GM19351 (cell line): Measurements from ENCODE around the gene IGSF3.
A peak's percentile ranks its signal among the peaks of the same experiment; 100 is the strongest.

ENCODE experiments used
- ATAC-seq: cut with Tn5 transposase; IDR thresholded peaks from one replicate; pipeline ENCODE4 v1.9.1; 2021; ENCODE audit warnings: mild to moderate bottlenecking, moderate library complexity; ENCODE audit not compliant: unreplicated experiment

Gene IGSF3

DNA sequence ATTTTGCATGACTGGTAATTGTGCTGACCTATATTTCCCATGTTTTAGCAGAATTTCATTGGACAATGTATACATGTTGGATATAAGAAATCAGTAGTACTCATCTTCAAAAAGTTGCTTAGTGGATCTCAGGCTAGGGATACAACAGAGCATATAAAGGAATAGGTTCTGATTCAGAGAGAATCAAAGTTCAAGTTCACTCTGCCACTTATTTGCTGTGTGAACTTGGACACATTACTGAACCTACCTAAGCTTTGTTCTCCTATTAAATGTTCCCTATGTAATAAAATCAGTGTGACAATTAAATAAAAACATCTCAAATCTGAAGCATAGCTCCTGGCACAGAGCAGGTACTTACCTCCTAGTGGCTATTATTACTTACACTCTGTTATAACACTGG lies 106.0 kb downstream of the IGSF3 start:
- ATAC-seq, result no peak

DNA sequence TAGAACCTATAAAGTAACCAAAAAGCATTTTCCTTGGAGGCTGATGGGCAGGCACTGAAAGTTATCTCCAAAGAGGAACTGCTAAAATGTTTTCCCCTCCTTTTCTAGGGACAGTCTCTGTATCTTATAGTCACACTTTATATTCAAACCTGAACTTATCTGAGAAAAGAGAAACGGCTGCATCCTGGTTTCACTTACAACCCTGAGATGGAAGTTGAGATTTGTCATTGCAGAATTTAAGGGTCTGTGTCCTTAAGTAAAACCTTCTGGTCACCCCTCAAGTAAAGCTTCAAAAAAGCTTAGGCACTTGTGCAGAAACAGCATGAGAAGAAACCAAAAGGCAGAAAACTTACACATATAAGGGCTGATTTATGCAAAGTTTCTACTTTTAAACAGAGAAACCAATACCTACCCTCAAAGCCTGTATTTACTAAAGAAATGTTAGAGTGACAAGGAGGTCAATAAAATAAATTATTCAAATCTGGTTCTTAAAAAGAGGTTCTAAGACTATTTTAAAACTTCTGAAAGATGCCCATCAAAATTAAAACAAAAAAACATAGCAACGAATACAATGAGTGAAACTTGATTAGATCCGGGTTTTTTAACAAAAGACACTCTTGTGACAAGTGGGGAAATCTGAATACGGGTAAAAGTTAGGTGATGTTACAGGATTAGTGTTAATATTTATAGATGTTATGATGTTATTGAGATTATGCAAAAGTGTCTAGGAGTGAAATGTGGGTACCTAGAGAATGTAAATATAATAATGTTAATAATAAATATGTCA lies 106.6 kb downstream of the IGSF3 start:
- peak; percentile 21 for ATAC-seq

DNA sequence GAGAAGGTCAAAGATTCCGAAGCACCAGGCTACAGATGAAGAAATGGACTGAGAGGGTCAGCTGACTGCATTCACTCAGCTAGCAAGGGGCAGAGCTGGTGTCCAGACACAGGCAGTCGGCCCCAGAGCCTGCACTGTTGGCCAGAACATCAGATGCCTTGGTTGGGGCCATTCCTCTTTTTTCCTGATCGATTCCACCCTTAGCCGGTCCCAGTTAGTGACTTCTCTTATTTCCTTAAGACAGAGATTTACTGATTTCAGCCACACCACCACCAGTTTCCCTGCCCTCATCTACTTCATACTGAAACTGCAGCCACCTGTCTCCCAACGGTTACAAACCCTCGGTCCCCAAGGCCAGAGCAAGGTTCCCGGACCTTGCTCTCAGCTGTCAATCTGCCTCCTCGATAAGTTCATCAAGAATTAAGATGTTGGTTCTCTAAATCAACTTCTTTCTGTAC lies 108.2 kb downstream of the IGSF3 start:
- ATAC-seq, result peak; percentile 31

DNA sequence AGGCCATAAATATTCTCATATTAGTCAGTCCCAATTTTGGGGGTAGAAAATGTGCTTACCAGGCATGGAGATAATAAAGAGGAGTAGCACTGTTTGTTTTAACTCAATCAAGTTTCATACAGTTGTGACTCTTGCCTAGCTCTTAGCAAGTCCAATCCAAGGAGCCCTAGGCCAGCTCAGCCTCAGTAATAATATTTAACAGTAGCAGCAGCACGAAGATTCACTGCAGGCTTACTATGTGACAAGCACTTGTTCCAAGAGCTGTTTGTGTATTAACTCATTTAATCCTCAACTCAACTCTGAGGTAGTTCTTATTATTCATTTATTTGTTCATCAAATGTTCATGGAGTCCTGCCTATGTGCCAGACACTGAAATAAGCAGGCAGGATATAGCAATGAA lies 109.0 kb downstream of the IGSF3 start:
- ATAC-seq, result no peak

DNA sequence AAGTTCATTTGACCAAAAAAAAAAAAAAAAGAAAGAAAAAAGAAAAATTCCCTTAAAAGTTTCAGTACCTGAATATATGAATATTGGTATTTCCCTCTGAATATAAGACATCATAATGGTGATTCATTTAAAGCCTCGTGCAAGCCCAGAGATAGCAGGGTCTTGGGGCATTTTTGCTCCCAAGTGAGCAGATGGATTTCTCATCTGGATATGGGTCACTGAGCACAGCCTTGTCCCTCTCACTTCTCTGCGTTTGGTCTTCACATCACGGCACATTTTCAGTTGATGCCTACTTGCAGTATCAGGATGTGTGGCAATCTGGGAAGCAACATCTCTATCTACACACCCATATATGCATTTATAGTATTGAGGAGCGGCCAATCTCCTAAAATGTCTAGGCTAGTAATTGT lies 109.4 kb downstream of the IGSF3 start:
- ATAC-seq, result peak; percentile 20

DNA sequence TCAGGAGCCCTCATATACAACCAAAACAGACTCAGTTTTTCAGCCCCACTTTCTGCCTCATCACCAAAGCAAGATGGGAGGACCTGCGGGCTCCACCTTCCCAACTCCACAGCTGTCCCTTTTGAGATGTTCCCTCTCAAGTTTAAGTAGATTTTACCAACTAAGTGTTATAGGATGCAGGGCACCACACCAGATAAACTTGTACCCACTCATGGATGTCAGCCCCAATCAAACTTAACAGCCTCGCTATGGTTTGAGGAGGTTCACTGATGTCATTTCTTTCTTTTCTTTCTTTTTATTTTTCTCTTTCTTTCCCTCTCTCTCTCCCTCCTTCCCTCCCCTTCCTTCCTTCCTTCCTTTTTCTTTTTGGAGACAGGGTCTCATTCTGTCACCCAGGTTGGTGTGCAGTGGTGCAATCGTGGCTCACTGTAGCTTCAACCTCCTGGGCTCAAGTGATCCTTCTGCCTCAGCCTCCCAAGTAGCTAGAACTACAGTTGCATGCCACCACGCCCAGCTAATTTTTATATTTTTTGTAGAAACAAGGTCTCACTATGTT lies 110.1 kb downstream of the IGSF3 start:
- ATAC-seq, result no peak

DNA sequence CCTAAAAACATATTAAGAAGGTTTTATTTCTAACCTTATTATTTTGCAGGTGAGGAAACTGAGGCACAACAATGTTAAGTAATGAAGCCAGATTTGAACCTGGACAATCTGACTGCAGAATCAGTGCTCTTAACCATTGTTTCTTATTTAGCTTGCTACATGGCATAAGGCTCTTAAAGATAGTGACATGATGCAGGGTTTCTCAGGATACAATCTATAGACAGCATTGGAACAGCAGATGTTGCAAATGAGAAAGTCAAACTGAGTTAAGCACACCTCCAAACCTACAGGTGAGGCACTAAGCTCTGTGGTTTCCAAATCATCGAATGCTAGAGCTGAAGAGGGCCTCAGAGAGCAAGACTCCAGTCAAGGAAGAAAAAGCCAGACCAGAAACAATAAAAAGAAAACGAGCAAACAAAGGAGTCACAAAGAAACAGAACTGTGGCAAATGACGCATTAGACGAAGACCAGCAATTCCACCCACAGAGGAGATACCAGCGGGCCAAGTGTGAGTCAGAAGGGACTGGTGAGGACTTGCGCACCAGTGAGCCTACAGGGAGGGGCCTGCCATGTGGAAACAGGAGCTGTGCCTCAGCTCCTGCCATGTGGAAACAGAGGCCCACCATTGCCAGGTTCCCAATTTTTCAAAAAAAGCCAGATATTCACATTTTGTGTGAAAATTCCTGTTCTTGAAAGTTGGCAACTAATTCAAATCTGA lies 111.1 kb downstream of the IGSF3 start:
- ATAC-seq, result peak; percentile 63

DNA sequence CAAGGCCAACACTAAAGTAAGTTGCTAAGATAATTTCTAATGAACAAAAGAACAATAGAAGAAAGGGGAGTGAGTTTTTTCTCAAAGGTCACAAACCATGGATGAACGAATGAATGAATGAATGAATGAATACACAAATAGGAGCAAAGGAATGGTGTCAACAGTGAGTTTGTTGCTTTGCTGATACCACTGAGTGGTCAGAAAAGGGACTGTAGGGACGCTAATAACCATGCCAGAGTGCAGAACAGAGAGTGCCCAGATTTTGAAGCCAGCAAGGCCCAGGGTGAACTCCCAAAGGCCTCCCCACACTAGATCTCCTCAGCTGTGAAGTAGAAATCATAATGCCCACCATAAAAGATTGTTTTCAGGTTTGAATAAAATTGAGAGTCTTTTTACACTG lies 112.6 kb downstream of the IGSF3 start:
- no peak for ATAC-seq

DNA sequence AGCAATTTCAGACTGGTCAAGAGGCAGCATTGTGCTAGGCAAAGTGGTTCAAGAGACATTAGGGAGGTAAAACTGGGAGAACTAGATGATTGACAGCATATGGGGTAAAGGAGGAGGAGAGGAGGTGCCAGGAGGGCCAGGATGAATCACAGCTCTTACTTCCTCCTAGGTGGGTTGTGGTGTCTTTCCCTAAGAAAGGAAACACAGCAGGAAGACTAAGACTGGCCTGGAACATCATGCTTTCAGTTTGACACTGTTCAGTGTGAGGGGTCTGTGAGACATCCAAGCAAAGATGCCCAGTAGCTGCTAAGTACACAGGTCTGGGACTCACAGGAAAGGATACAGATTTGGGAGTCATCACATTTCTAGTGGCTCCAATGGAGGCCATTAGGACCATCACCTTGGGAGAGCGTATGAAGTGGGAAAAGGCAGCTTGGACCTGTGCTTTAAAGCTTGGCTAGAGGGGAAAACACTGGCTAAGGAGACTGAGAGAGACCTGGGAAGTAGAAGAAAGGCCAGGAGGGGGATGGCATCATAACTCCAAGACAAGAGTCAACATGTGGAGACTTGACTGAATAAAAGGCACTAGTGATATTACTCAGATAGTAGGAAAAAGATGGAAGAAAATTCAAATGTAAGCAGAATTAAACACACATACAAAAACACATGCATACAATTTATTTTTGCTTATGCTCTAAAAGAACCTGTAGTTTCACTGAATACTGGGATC lies 114.0 kb downstream of the IGSF3 start:
- ATAC-seq, result no peak

DNA sequence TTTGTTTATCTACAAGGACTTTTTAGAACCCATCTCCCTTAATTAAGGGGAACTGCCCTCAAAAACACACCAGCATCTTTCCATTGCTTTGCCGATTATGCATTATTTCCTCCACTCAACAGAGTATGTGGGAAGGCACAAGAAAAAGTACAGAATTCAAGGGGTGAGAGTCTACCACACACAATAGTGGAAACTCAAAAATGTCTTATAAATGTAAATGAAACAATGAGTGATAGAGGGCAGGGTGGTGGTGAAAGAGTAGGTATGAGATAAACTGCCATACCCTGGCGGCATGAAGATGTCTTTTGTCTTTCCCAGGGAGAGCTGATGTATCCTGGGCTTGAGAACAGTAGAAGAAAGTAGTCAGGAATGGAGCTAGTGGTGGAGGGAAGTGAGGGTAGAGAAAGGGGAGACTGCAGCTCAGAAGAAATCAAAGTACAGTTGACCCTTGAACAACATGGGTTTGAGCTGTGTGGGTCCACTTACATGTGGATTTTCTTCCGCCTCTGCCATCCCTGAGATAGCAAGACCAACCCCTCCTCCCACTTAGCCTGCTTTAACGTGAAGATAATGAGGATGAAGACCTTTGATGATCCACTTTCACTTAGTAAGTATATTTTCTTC lies 121.1 kb downstream of the IGSF3 start:
- no peak for ATAC-seq

DNA sequence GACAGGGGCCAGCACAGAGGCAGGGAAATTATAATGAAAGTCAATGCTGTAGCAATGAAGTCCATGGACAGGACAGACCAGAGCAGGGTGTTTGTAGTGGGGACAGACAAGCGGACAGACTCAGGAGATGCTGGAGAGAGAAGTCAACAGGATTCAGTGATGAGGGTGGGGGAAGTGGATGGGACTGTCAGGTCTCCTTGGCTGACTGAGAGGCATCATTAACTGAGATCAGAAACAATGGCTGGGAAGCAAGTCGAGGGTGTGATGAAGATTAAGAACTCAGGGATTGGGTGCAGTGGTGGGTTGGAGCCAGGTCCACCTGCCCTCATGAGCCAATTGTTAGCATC lies 122.2 kb downstream of the IGSF3 start:
- peak; percentile 20 for ATAC-seq

DNA sequence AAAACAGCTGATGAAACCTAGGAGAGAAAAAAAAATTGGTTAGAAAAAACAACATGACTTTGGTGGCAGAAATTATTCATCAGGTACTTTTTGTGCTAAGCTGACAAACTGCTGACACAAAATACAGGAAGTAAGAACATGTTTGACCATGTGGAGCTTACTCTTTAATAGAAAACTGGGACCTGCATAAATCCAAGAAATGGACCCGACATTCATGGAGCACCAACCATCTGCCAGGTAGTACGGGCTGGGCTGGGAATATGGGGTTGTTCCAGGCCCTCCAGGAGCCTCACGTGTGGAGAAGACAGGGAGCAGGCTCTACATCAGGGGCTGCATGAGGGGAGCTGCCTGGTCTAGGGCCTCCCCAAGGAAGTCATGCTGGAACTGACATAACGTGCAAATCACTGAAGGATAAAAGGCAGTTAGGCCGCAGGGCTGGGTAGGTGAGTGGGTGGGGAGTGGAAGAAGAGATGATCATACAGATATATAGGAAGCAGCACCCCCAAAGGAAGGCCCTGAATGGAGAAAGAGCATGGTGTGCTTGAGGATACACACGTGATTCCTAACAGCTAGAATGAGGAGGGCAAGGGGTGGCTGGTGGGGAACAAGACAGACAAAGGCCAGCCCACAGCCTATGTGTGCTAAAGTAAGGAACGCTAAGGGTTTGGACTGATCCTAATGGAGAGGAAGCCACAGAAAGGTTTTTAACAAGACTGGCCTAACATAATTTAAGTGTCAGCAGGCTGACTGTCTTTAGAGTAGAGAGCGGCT lies 122.8 kb downstream of the IGSF3 start:
- ATAC-seq, result peak; percentile 49

DNA sequence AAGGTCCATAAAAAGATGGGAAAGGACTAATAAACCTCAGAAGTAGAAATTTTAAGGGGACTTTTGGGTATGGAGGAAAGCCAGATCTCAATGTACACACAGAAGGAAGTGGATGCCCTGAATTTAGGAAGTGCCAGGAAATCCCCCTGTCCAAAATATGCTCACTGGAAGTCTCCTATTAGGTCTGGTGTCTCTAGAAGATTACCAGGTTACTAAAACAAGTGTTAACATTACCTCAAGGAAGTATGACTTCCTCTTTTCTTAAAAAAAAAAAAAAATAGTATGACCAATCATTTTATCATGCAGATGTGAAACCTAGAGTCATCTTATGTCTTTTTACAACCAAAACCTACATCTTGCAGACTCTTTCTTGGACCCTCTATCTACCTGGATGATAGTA lies 127.4 kb downstream of the IGSF3 start:
- peak; percentile 49 for ATAC-seq

DNA sequence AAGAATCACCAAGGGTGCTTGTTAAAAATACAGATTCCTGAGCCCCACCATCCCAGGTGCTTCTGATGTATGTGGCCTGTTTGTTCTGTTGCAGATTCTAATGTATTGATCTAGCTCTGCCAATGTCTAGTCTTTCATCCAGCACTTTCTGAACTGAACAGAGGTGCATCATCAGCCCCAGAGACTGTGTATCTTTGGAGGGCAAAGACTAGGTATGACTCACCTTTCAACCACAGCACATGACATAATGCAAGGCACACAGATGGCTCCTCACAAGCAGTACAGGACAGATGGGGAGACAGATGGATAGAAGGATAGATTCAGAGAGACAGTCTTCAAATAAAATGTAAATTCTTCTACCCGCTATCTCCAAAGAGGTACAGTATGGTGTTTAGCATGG lies 129.0 kb downstream of the IGSF3 start:
- peak; percentile 74 for ATAC-seq

DNA sequence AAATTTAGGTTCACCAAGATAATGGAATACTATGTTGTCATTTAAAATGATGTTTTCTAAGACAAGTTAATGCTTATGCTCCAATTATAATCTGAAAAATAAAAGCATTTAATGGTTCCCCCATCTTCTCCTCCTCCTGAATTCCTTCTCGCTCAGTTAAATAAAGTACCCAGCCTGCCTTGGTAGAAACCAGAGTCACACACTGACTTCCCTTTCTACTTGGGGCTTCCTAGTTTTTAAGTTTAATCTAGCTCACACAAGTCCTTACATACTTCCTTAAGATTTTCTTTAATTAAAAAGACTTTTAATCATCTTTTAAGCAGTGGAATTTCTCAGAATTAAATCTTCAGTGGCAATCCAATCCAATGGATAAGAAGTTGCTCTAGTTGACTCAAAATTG lies 129.6 kb downstream of the IGSF3 start:
- ATAC-seq, result no peak

DNA sequence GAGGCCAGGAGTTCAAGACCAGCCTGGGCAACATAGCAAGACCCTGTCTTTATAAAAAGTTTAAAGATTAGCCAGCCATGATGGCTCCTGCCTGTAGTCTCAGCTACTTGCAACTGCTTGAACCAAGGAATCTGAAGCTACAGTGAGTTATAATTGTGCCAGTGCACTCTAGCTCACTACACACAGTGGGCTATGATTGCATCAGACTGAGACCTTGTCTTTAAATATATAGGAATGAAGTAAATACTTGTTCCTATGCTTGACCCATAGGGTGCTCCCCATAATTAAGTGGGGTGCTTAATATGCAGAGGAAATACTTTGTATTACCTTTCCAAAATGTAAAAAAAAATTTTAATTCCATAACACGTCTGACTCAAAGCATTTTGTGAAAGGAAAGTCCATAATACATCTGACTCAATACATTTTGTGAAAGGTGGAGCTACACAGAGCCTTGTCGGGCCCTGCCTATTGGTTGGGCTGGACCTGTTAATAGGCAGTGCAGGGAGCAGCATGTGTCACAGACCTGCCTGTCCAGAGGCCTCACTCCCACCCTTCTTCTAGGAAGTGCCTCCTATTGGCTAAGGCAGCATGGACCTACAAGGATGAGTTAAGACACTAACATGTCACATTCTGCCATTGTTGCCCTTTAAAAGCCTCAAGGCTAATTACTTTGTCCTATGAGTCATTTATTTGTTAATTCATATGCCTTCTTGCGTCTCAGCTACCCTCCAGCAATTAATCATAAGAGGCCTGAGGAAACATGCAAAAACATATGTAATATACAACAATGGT lies 130.3 kb downstream of the IGSF3 start:
- ATAC-seq, result no peak

DNA sequence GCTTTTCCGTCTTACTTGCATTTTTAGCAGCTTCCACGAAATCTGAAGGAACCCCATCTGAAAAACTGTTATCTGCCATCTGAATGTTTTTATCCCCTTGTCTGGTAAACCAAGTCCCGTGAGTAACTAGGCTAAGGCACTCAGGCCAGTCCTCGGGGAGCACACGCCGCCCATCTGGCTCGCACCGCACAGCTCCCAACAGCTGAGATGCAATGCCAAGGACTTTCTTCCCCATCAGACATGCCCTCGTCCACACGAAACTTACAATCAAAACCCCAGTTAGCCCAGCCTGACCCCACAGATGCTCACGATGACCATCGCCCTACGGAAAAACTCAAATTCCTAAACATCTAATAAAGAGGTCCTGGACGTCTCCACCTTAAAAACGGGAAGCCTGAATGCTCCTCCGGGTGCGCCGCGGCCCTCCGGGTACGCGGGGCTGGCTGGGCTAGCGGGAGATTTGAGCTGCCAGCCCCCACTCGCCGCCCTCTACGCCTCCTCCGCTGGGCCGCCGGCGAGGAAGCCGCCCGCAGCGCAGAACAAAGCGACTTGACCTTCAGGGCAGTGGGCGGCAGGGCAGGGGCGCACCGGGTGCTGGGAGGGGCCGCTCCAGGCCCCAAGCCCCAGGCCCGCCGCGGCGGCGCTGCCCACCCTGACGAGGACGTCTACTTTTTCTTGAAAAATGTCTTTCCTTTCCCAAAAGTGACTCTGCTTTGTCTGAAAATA lies 133.4 kb downstream of the IGSF3 start:
- ATAC-seq, result no peak

DNA sequence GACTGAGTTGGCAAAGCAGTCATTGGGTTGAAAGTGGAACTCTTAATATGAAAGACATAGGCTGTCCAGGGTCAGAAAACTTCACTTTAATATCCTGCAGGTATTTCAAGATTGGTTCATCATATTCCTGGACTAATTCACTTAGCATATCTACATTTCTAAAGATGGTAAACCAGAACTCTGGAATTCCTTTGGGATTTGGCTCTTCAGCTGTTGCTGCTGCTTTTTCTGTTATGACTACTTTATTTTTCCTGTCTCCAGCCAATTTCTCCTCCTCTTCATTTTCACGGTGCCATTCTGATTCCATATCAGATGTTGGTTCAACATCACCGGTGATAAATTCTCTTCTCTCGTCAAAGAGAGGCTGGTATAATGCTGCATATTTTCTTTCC lies 134.1 kb downstream of the IGSF3 start:
- no peak for ATAC-seq
